HG03139 (cell line): ENCODE data around the gene HEBP2.
"Not testable (repeated sequence)": the region's sequence is repeated elsewhere in the genome, so short reads cannot be mapped to it uniquely, and the experiment has no call there.

Experiments used
- ATAC-seq: cut with Tn5 transposase; IDR thresholded peaks from one replicate; pipeline ENCODE4 v1.9.1; 2021; ENCODE audit not compliant: unreplicated experiment

Gene HEBP2

DNA sequence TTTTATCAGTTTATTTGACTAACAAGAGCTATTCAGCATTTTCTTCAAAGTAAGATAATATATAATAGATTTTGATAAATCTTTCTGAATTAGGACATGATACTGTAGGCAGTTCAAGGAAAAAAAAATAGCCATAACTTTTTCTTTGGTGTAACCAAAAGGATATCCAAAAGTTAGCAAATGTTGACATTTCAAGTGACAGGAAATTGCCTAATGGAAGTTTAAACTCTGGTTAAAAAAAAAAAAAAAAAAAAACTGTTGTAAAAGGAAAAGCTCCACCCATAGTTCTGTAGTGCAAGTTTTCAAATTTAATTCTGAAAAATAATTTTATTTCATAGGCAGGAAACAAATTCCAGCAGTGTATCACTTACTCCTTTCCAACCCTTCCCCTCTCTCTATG is 18.8 kb downstream of the HEBP2 start:
- ATAC-seq, result no peak

DNA sequence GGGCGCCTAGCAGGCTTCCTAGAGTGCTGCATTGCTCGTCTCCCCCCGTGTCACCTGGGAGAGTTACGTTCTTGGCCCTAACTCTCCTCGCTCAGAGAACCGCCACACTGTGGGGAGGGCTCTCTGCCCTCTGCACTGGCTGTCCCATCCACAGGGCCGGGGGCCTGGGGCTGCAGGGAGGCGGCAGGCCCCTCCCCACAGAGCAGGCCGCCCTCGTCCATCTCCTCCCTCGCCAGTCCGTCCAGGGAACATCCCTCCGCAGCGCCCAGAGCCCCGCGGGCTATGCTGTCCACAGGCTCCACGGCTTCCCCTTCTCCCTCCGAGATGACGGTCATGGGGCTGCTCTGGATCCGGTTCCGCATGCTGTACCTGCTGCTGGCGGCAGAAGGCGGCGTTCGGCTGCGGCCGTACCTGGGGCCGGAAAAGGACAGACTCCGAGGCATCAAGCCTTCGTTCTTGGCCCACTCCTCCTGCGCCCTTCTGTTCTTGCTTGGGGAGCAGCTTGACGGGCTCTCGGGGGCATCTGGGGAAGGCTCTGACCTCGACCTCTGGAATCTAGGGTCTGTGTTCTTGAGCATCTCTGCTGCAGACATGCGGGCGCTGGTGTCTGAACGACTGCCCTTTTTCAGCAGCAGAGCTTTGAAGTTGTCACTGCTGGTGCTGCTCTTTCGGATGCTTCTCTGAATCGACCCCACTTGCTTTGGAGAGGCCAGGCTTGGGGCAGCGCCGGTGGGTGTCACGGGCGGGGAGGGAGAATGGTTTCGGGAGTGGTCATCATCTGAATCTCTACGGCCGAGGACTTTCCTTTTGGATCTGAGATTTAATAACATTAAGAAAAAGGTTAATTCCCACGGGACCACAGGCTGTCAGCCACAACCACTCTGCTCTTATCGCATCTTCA is 20.2 kb downstream of the HEBP2 start:
- ATAC-seq, result no peak

DNA sequence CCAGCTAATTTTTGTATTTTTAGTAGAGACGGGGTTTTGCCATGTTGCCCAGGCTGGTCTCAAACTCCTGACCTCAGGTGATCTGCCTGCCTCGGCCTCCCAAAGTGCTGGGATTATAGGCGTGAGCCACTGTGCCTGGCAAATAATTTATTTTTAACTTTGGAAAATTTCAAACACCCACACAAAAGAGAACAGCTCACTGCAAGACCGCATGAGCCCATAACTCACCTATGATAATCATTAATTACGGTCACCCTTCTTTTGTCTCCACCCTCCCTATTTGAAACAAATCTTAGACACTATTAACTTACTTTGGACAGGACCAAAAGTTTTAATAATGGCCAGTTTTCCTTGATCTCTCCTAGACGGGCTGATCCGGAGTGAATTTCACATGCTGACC is 21.2 kb downstream of the HEBP2 start:
- not testable (repeated sequence) for ATAC-seq

DNA sequence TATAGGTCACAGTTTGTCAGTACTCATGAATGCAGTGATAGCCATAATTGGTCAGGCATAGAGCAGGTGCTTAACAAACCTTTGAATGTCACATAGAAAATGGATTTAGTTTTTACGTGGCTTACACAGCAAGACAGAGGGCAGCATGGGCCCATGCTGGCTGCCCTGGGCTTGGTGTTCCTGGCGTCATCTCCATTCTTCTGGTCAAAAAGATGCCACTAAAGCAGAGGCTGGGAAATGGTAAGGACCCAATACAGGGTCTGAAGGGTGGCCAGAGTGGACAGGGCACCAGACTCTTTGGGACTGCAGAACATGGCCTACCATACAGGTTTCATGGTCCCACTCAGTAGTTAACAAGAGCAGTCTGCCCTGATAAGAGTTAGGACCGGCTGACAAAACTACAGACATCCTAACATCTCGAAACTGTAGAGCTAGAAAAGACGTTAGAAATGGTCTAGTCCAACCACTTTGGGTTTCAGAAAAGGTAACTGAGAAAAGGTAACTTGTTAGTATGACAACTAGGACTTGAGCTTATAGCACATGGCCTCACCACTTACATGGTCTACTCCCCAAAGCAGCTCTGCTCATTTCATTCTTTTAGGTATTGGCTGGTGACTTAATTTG is 22.6 kb downstream of the HEBP2 start:
- no peak for ATAC-seq

DNA sequence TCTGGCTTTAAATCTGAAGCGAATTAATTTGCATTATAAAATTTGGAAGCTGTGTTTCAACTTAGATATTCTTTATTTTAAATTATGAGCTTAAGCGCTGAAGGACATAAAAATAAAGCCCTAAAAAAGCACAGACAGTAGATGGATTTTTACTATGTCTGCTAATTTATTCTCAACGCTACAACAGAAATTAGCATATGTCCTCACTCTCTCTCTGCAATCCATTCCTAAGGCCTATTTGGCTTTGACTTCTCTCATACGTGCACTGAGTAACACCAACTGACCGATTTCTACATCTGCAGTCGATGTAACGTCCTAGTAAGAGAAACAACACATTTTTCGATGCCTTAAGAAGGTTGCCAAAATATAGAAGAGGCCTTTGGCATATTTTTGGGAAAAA is 23.7 kb downstream of the HEBP2 start:
- ATAC-seq, result no peak

DNA sequence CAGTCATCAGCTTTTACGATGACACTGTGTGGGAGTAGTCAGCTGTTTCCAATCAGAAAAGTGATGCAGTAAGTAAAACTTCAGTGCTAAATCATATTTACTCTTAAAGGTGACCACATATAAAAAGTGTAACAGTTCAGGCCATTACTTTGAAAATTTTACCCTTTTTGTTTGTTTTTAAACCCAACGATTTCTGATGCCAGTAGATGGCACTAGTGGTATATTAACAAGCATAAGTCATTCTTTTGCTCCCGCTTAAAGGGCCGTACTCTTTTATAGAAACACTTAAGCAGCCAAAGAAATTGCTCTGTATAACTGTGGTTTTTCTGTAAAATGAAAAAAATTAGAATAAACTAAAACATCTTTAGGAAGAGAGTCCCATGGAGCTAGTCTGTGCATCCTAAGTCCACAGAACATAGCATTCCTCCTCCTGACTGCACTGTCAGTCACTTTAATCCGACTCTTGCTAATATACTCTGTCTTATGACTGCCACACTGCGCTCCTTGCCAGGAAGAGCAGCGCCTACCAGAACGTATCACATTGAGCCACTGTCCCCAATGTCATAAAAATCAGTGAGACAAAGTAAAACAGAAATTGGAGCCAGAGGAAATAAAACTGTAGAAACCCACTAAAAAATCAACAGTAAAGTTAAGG is 25.0 kb downstream of the HEBP2 start:
- ATAC-seq, result no peak

DNA sequence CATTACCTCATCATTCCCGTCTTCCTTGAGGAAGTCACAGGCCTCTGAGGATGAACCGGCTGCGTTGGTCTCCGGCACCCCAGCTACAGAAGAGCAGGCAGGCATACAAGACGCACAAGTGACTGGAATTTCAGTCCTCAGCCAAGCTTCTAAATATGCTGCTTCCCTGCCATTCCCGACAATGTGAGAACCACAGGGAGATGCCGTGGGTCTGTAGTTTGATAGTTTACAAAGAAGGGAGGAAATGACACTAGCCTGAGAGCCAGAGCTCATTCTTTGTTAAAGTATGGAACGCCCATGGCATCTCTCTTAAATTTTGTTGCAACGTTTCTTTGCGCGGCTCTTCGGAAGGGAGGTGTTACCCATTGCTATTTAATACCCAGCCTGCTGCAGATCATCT is 25.7 kb downstream of the HEBP2 start:
- no peak for ATAC-seq

DNA sequence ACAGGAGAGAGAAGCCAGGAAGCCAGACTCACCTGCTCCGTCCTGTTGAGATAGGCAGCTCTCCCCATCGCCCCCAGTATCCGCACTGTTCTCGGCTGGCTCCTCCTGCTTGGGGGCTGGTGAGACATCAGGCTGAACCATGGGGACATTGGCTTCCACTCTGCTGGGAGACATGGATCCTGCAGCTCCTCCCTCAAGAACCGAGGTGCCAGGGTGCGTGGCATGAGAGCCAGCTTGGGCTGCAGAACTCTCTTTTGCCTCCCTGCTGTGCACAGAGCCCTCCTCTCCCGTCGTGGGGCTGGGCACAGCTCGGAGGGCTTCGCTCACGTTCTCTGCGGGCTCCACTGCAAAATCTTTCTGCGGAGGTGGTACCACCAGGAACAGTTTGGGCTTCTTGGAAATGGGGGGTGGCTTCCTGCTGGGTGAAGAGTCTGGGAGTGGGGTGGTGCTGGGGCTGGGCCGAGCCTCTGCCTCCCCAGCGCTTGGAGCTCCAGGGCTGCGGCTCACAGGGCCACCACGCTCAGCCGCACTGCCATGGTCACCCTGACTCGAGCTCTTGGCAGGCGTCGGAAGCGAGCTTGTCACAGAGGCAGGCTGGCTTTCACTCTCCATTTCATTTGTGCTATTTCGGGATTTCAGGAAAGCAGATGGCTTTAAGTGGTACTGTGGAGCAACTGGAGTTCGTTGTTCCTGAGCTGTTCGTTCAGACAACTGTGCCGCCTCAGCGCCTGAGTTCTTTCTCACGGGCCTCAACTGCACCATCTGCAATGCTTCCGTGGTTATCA is 26.5 kb downstream of the HEBP2 start:
- ATAC-seq, result no peak

DNA sequence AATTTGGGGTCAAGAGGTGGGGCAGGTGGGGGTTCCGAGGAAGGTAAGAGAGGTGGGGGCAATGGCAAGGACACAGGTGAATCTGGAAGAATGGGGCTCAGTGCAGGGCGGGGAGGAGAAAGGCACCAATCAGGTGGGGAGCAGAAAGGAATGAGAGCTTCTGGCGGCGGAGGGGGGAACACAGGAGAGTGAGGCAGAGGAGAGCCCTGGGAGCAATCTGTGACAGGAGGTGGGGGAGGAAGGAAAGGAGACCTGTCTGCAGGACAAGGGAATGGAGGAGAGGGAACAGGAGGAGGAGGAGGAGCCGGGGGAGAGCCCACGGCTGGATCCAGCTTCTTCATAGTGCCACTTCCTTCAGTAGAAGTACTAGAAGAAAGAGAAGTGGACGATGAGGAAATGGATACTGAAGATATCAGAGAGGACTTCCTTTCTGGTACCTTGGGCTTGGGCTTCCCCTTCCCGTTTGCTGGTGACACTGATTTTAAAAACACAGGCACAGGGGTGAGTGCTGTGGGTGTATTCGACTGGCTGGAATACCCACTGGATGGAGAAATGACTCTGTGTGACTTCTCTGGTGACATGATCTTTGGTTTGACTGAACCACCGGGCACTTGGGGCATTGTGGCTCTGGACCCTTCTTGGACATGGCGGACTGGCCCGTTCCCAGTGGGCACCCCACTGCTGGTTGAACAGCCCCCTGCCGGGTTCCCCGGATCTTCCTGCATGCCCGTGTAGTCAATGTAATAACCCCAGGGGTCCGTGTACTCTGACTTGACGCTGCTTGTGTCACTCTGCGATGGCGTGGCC is 27.4 kb downstream of the HEBP2 start:
- no peak for ATAC-seq

DNA sequence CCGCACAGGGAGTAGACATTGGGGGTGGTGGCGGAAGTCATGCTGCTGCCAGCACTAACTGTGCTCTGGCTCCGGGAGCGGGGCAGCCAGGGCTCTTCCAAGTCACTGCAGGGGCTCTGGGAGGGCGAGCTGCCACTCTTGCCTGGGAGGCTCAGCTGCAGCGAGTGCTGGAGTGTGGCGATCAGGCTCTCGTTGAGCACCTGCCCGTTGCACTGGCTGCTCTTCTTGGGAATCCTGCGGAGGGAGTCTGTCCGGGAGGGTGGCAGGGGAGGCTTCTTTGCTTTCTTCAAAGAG is 28.0 kb downstream of the HEBP2 start:
- no peak for ATAC-seq

DNA sequence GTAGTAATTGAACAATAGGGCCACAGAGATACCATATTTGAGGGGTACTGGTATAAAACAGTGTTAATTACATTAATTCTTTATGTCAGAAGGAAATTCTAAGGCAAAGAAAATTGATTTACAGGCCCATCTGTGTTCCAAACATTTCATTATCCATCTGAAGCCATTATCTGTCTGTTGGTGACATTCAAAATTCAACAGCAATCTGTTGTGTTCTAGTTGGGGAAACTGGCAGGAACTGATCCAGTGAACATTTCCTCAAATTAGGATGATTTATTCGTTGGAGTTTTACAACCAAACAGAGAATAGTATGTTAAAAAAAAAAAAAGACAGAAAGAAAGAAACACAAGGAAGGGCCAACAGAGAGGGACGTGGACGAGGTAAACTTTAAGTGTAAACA is 30.1 kb downstream of the HEBP2 start:
- ATAC-seq, result no peak

DNA sequence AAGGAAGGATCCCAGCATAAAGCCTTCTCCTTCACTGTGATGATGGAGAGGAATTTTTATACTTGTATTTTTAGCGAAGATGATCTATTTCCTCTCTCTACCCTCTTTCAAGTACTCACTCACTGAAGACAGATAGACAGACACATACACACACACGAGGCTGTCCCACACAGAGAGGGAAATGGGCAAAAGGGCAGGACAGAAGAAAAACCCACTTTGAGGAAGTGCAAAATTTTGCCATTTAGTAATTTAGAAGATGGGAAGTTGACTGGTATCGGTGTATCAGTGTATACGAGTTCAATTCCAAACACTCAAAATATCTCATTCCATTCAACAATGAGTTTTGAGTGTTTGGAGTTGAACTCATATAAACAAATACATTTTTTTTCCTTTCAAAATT is 30.9 kb downstream of the HEBP2 start:
- no peak for ATAC-seq

DNA sequence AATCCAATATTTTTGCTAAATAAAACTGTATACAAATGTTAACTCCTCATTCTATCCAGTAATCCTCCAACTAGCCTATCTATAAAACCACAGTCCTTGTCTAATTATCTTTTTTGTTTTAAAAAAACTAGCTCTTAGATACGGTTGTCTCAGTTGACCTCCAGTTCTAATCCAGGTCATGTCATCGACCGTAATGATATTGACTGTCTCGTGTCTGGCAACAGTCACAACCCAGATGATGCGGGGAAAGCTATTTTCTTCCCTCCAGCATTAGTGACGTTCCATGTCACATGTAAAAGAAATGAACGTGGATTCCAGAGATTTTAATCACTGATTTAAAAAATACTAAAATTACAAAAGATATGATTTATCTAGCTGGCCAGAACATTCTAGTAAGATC is 35.5 kb downstream of the HEBP2 start:
- no peak for ATAC-seq

DNA sequence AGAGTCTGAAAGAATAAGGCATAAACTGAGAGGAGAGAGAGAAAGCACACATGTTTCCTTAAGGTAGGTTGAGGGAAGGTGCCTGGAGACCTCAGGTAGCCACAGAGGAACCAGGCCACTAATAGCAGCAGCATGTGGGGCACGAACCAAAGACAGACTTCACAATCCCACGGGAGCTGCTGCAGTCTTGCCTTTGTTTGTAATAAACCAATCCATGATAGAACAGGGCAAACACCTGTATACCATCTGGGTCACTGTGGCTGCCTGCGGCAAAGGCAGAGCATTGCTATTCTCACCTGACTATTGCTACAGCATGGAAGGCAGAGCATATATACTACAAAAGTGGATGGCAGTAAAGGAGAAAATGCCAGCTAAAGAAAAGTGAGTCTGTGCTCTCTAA is 36.3 kb downstream of the HEBP2 start:
- no peak for ATAC-seq

DNA sequence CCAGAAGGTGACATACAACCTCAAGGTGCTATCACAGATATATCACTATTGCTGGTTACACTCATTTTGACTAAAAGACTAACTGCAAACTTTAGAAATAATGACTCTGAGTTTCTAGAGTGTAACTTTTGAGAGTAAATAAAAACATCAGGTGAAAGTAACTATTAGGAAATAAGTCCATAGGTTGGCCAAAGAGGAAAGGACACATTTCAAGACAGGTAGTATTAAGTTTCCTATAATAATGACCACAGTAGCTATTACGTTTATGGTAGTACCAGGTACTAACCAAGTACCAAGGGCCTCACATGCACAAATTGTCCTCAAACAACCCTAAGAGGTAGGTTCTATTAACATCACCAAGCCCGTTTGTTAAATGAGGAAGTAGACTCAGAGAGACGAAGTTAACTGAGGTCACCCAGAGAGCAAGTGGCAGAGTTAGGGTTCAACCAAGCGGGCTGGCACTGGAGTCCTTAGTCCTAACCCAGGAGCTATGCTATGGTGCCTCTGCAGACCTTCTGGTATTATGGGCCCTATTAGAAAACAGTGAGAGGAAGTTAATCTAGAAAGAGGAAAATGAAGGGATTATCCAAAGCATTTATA is 36.8 kb downstream of the HEBP2 start:
- ATAC-seq, result no peak

DNA sequence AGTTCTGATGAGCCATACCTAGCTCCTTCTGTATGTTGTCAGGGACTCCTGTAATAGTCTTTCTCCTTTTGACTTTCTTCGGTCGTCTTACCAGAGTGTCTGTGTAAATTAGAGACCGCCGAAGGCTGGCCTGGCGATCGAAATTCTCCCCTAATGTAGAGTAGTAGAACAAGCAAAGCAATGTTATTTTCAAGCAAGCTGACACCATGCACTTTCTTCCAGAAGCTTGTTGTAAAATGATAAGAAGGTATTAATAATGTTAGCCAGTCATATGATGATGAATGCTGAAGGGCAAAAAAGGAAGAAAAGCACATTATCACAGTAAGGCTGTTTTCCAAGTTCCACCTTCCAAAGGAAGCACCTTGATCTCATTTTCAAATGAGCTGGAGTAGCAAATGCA is 37.9 kb downstream of the HEBP2 start:
- ATAC-seq, result no peak

DNA sequence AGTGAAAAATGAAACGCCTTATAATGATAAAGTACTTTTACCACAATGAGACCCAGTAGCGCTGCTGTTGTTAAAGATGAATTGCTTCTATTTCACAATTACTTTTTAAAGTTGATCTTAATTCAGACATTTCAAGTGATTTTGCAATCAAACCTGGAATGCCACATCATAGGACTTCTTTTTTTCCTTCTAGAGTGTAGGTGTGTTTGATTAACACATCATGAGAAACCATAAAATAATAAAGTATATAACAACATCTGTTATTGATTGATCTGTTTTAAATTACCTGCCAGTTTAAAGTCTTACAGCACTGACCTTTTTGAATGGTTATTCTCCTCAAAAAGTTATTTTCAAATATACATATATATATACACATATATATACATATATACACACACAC is 38.6 kb downstream of the HEBP2 start:
- ATAC-seq, result no peak

DNA sequence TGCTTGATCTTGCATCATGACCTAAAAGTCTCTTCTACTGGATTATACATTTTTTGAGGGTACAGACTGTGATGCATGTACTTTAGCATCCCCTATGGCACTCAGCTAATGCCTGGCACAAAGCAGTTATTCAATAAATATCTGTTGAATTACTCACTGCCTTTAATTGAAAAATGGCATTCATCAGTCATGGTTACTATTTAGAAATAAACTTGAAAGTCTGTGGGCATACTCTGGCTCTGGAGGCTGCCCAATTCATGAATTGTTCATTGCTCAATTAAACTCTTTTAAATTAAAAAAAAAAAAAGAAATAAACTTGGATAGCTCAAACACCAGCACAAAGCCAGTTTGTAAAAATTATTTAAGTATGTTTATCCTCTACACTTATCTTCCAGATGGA is 40.0 kb downstream of the HEBP2 start:
- ATAC-seq, result no peak

DNA sequence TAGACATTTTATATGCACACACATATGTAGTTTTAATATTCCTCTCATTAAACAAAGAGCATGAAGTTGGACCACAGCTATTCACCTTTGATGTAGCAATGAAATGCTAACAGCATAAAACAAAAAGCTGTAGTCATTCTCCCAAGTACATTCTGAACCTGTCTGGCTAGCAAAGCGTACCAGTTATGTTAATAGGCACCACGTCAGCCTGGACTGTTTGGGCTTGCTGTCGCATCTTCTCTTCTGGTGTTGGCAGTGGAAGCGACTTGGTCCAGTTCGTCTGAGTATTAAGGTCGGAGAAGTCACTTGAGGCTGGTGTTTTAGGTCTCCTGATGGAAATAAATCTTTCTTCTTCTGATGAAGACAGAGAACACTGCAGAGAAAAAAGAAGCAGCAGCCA is 42.8 kb downstream of the HEBP2 start:
- ATAC-seq, result no peak

DNA sequence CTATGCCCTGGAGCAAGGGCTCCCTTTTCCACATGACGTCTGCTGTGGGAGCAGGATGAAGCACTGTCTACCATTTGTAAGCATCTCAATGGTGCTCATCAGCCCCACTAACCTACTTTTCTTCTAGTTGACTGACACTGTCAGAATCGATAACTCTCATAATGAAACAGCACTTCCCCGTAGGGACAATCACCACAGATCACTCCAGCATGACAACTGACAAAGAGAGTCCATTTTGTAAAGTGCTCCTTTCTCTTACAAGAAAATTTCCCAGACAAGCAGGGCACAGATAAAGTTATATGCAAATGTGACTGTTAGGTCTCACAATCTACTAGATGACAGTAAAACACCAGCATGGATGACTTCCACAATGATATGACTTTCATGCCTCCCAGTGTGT is 46.4 kb downstream of the HEBP2 start:
- ATAC-seq, result no peak
